Glomerular visceral epithelial cell (primary cell): ENCODE measurements around the gene TM9SF4.
A peak's percentile ranks its signal among the peaks of the same experiment; 100 is the strongest.

Experiments
- DNase-seq: peaks from one replicate; pipeline ENCODE4 v3.0.0-alpha.2; 2016; ENCODE audit errors: extremely low spot score

The TM9SF4 gene

DNA sequence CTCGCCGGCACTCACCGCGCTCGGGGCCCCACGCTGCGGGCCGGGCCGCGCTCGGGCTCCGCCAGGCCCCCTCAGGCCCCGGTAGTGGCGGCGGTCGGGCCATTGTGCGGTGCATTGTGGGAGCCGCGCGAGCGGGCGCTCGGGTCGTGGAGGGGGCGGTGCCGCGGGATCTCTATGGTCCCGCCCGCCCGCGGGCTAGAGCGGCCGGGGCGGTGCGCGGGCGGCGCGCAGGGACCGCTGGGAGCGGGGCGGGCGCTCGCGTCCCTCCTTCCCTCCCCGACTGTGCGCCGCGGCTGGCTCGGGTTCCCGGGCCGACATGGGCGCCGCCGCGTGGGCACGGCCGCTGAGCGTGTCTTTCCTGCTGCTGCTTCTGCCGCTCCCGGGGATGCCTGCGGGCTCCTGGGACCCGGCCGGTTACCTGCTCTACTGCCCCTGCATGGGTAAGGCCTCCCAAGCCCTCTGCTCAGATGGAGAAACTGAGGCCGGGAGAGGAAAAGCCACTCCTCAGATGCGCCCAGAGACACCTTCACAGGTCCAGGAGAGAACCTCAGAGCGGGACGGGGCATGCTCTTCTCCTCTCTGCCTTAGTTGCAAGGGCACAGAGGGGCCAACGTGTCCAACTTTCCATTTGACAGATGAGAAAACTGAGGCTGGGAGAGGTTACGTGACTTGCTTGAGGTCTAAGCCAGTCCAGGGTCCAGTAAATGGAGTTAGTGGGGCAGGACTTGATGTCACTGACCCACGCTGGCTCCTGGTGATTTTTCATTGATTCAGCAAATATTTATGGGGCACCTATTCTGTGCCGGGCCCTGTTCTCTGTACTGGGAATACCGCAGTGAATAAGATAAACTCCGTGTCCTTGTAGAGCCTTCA lies 98.3 kb downstream of the TM9SF4 start, which contains the start of the genes PLAGL2 and POFUT1:
PLAGL2 (minus strand) TSS at position 118 of the 873 bp plus-strand sequence. CDS start 5,565 bp downstream, outside the sequence.
POFUT1 (plus strand) TSS at position 255 of the 873 bp plus-strand sequence; CDS start at position 317, 62 bp downstream.
- peak; percentile 90 for DNase-seq

DNA sequence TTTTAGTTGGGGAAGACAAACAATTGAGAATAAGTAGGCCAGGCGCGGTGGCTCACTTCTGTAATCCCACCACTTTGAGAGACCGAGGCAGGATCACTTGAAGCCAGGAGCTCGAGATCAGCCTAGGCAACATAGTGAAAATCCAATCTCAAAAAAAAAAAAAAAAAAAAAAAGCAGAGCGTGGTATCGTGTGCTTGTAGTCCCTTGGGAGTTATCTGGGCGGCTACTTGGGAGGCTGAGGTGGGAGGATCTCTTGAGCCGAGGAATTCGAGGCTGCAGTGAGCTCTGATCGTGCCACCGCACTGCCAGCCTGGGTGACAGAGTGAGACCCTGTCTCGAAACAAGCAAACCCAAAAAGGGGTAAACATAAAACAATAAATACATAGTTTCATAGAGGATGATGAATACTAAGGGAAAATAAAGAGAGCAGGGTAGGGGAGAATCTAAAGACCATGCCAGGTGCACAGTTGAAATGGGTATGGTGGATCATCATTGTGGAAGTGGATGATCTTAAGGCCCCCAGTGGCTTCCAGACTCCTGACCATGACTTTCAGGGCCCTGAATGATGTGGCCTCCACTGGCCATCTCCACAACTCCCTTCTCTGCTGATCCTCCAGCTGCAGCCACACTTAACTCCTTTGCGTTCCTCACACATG lies 99.1 kb downstream of the TM9SF4 start:
- no peak for DNase-seq

DNA sequence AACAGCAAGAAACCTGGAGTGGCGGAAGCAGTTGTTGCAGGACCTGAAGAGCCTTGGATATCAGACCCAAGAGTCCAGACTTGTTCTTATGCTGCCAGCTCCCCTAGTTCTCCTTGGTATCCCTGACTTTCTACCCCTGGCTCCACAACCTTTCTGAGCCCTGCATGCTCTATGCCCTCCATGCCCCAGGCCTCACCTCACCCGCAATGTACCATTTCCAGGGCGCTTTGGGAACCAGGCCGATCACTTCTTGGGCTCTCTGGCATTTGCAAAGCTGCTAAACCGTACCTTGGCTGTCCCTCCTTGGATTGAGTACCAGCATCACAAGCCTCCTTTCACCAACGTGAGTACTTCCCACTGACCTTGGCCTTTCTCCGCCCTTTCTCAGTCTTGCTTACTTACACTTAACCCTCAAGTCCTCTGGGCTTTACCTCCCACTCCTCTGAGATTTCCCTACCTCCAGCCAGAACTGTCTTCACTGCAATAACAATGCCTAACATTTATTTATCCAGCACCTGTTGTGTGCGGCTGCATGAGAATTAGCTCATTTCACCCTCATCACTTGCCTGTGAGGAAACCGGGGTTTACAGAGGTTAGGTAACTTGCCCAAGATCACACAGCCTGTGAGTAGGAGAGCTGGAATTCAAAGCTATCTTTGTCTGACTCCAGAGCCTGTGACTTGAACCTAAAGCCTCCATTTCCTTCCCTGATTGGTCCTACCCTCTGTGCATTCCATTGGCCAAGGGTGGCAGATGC lies 100.5 kb downstream of the TM9SF4 start:
- DNase-seq = no peak

- DNase-seq = no peak
Observed at GRCh38 chr20:32213870-32214269, 104.4 kb downstream of the TM9SF4 start.

GRCh38 chr20:32215147-32215546 lies 105.6 kb downstream of the TM9SF4 start:
- no peak for DNase-seq

DNA sequence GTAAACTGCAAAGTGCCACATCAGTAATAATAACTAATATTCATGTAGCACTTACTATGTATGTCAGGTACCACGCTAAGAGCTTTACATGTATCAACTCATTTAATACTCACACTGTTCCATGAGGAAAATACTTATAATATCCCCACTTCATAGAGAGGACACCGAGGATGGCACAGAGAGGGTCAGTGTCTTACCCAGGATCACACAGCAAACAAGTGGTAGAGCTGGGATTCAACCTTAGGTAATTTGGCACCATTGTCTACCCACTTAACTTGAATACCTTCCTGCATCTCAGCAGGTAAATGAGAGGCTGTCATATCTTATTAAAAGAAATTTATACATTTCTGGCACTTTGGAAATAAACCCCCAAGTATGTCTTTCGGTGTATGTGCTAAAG lies 106.2 kb downstream of the TM9SF4 start:
- DNase-seq = no peak

- no peak for DNase-seq
Observed at GRCh38 chr20:32216179-32217142, 106.9 kb downstream of the TM9SF4 start.
